IPS-15b (cell line): ENCODE measurements around the gene PIGL.

Source experiments
- H3K27me3 ChIP-seq: one replicate; pipeline ENCODE4 v1.6.1; 2013; ENCODE audit warnings: low read length; ENCODE audit not compliant: control insufficient read depth, insufficient read depth
- H3K36me3 ChIP-seq: one replicate; pipeline ENCODE4 v1.6.1; 2013; ENCODE audit warnings: low read length; ENCODE audit not compliant: control insufficient read depth, insufficient read depth
- H3K4me1 ChIP-seq: one replicate; pipeline ENCODE4 v1.6.1; 2013; ENCODE audit warnings: mild to moderate bottlenecking, low read length; ENCODE audit not compliant: control insufficient read depth, insufficient read depth
- H3K4me3 ChIP-seq: one replicate; pipeline ENCODE4 v1.5.1; 2013; ENCODE audit warnings: low read depth, low read length
- H3K9ac ChIP-seq: one replicate; pipeline ENCODE4 v1.6.1; 2013; ENCODE audit warnings: low read depth, mild to moderate bottlenecking, low read length
- H3K9me3 ChIP-seq: one replicate; pipeline ENCODE4 v1.6.1; 2013; ENCODE audit warnings: mild to moderate bottlenecking, low read length; ENCODE audit not compliant: control insufficient read depth, insufficient read depth

Gene PIGL

GRCh38 chr17:16232391-16232790 is 15.4 kb downstream of the PIGL start:
- H3K4me3 ChIP-seq, result no peak overlapping the region
- no peaks in the 10 kb centered on the region for H3K4me1 ChIP-seq
- H3K36me3 ChIP-seq, result no peaks in the 10 kb centered on the region
- H3K27me3 ChIP-seq, result no peaks in the 10 kb centered on the region
- no peaks in the 10 kb centered on the region for H3K9me3 ChIP-seq
- H3K9ac ChIP-seq, result no peak overlapping the region

GRCh38 chr17:16239931-16240330 is 22.9 kb downstream of the PIGL start:
- Histone ChIP-seq H3K36me3 (no peaks in the 10 kb centered on the region), H3K4me3 (no peak overlapping the region), H3K27me3 (no peaks in the 10 kb centered on the region), H3K9ac (no peak overlapping the region), H3K4me1 (peaks cover 6% of the 10 kb centered on the region), H3K9me3 (no peaks in the 10 kb centered on the region)

- H3K4me1 ChIP-seq, result peaks cover 6% of the 10 kb centered on the region
- H3K36me3 ChIP-seq, result no peaks in the 10 kb centered on the region
- no peaks in the 10 kb centered on the region for H3K9me3 ChIP-seq
- H3K27me3 ChIP-seq, result no peaks in the 10 kb centered on the region
- H3K4me3 ChIP-seq, result no peak overlapping the region
- no peak overlapping the region for H3K9ac ChIP-seq
Measured at GRCh38 chr17:16241906-16242399, 24.9 kb downstream of the PIGL start.

GRCh38 chr17:16243385-16243784 is 26.4 kb downstream of the PIGL start:
- H3K36me3 ChIP-seq, result peaks cover 3% of the 10 kb centered on the region
- no peaks in the 10 kb centered on the region for H3K9me3 ChIP-seq
- peaks cover 6% of the 10 kb centered on the region for H3K4me1 ChIP-seq
- no peak overlapping the region for H3K4me3 ChIP-seq
- H3K27me3 ChIP-seq, result no peaks in the 10 kb centered on the region
- H3K9ac ChIP-seq, result no peak overlapping the region

GRCh38 chr17:16243801-16244567 is 27.0 kb downstream of the PIGL start:
- Histone ChIP-seq H3K9me3 (no peaks in the 10 kb centered on the region), H3K4me1 (peaks cover 6% of the 10 kb centered on the region), H3K9ac (no peak overlapping the region), H3K27me3 (no peaks in the 10 kb centered on the region), H3K36me3 (peaks cover 3% of the 10 kb centered on the region), H3K4me3 (no peak overlapping the region)

GRCh38 chr17:16247586-16247984 is 30.6 kb downstream of the PIGL start:
- H3K4me3 ChIP-seq, result no peak overlapping the region
- peaks cover 3% of the 10 kb centered on the region for H3K36me3 ChIP-seq
- no peak overlapping the region for H3K9ac ChIP-seq
- no peaks in the 10 kb centered on the region for H3K27me3 ChIP-seq
- H3K4me1 ChIP-seq, result peaks cover 6% of the 10 kb centered on the region
- no peaks in the 10 kb centered on the region for H3K9me3 ChIP-seq

- Histone ChIP-seq H3K36me3 (peaks cover 3% of the 10 kb centered on the region), H3K27me3 (no peaks in the 10 kb centered on the region), H3K4me3 (no peak overlapping the region)
Measured at GRCh38 chr17:16250635-16251034, 33.6 kb downstream of the PIGL start.

GRCh38 chr17:16251043-16251442 is 34.0 kb downstream of the PIGL start:
- H3K4me1 ChIP-seq, result peaks cover 3% of the 10 kb centered on the region
- no peaks in the 10 kb centered on the region for H3K9me3 ChIP-seq
- no peaks in the 10 kb centered on the region for H3K27me3 ChIP-seq
- no peak overlapping the region for H3K9ac ChIP-seq
- no peak overlapping the region for H3K4me3 ChIP-seq
- H3K36me3 ChIP-seq, result peaks cover 3% of the 10 kb centered on the region

More at GRCh38 chr17:16250635-16251034, 33.6 kb downstream of the PIGL start:
- H3K4me1 ChIP-seq, result no peaks in the 10 kb centered on the region
- no peaks in the 10 kb centered on the region for H3K9me3 ChIP-seq
- no peak overlapping the region for H3K9ac ChIP-seq

- Histone ChIP-seq H3K4me3 (no peak overlapping the region), H3K4me1 (peaks cover 3% of the 10 kb centered on the region)
Measured at GRCh38 chr17:16251556-16251955, 34.5 kb downstream of the PIGL start.

GRCh38 chr17:16254773-16255400 is 37.9 kb downstream of the PIGL start:
- H3K9ac ChIP-seq, result no peak overlapping the region
- H3K4me3 ChIP-seq, result no peak overlapping the region
- H3K9me3 ChIP-seq, result no peaks in the 10 kb centered on the region
- peaks cover 3% of the 10 kb centered on the region for H3K4me1 ChIP-seq
- no peaks in the 10 kb centered on the region for H3K36me3 ChIP-seq
- no peaks in the 10 kb centered on the region for H3K27me3 ChIP-seq

More at GRCh38 chr17:16251556-16251955, 34.5 kb downstream of the PIGL start:
- no peak overlapping the region for H3K9ac ChIP-seq
- peaks cover 3% of the 10 kb centered on the region for H3K36me3 ChIP-seq
- no peaks in the 10 kb centered on the region for H3K9me3 ChIP-seq
- H3K27me3 ChIP-seq, result no peaks in the 10 kb centered on the region

- Histone ChIP-seq H3K36me3 (no peaks in the 10 kb centered on the region), H3K27me3 (no peaks in the 10 kb centered on the region), H3K9ac (no peak overlapping the region), H3K4me3 (no peak overlapping the region), H3K9me3 (no peaks in the 10 kb centered on the region), H3K4me1 (peaks cover 3% of the 10 kb centered on the region)
Measured at GRCh38 chr17:16255481-16255921, 38.5 kb downstream of the PIGL start.

- no peaks in the 10 kb centered on the region for H3K9me3 ChIP-seq
- no peaks in the 10 kb centered on the region for H3K36me3 ChIP-seq
- no peaks in the 10 kb centered on the region for H3K27me3 ChIP-seq
Measured at GRCh38 chr17:16258901-16259300, 41.9 kb downstream of the PIGL start.

More at GRCh38 chr17:16258901-16259300, 41.9 kb downstream of the PIGL start:
- H3K9ac ChIP-seq, result no peak overlapping the region
- peaks cover 3% of the 10 kb centered on the region for H3K4me1 ChIP-seq
- H3K4me3 ChIP-seq, result no peak overlapping the region
